Neuron (in vitro differentiated cells): ENCODE results near the gene HYAL2.
"Not testable (repeated sequence)": the region's sequence is repeated elsewhere in the genome, so short reads cannot be mapped to it uniquely, and the experiment has no call there.

Experiments used
- H2AFZ ChIP-seq: one replicate; pipeline ENCODE4 v1.6.1; 2013; ENCODE audit warnings: low read depth, mild to moderate bottlenecking, inconsistent platforms, low read length, moderate library complexity
- H3K27me3 ChIP-seq: one replicate; pipeline ENCODE4 v1.6.1; 2013; ENCODE audit warnings: low read length; ENCODE audit not compliant: insufficient read depth
- H3K36me3 ChIP-seq: one replicate; pipeline ENCODE4 v1.6.1; 2013; ENCODE audit warnings: low read length; ENCODE audit not compliant: insufficient read depth
- H3K4me1 ChIP-seq: one replicate; pipeline ENCODE4 v1.6.1; 2013; ENCODE audit warnings: low read length; ENCODE audit not compliant: insufficient read depth
- H3K4me3 ChIP-seq: 2 replicates; pipeline ENCODE4 v1.5.1; 2013; ENCODE audit warnings: mild to moderate bottlenecking, low read length, moderate library complexity
- H3K9me3 ChIP-seq: one replicate; pipeline ENCODE4 v1.6.1; 2013; ENCODE audit warnings: low read length

Gene HYAL2

GRCh38 chr3:50294089-50294488 lies 28.5 kb downstream of the HYAL2 start:
- Histone ChIP-seq H3K4me1 (peaks cover 21% of the 10 kb centered on the region), H3K9me3 (no peaks in the 10 kb centered on the region), H2AFZ (no peak overlapping the region), H3K4me3 (no peak overlapping the region), H3K36me3 (peaks cover 10% of the 10 kb centered on the region), H3K27me3 (no peaks in the 10 kb centered on the region)

- H3K9me3 ChIP-seq: no peaks in the 10 kb centered on the region
- peaks cover 18% of the 10 kb centered on the region for H3K36me3 ChIP-seq
- H2AFZ ChIP-seq: no peak overlapping the region
- H3K4me1 ChIP-seq: peaks cover 18% of the 10 kb centered on the region
- peak overlapping the region; percentile 51 for H3K4me3 ChIP-seq
- no peaks in the 10 kb centered on the region for H3K27me3 ChIP-seq
Observed at GRCh38 chr3:50293079-50293801, 29.3 kb downstream of the HYAL2 start.

GRCh38 chr3:50292159-50293078 lies 30.1 kb downstream of the HYAL2 start, which contains the start of gene IFRD2:
TSS of gene IFRD2 (minus strand) at chr3:50292429. CDS start at chr3:50292274, 155 bp downstream.
- no peaks in the 10 kb centered on the region for H3K27me3 ChIP-seq
- H3K4me3 ChIP-seq: peak within 1 kb of the TSS; percentile 93
- peaks cover 16% of the 10 kb centered on the region for H3K4me1 ChIP-seq
- H2AFZ ChIP-seq: no peak within 1 kb of the TSS
- peaks cover 25% of the 10 kb centered on the region for H3K36me3 ChIP-seq
- H3K9me3 ChIP-seq: no peaks in the 10 kb centered on the region

GRCh38 chr3:50290161-50290641 lies 32.3 kb downstream of the HYAL2 start:
- H3K36me3 ChIP-seq: peaks cover 32% of the 10 kb centered on the region
- no peaks in the 10 kb centered on the region for H3K9me3 ChIP-seq
- no peak overlapping the region for H3K4me3 ChIP-seq
- no peak overlapping the region for H2AFZ ChIP-seq
- H3K27me3 ChIP-seq: no peaks in the 10 kb centered on the region
- peaks cover 16% of the 10 kb centered on the region for H3K4me1 ChIP-seq

- H3K4me3 ChIP-seq: no peak overlapping the region
- H3K4me1 ChIP-seq: peaks cover 16% of the 10 kb centered on the region
- H3K27me3 ChIP-seq: no peaks in the 10 kb centered on the region
- H2AFZ ChIP-seq: no peak overlapping the region
- H3K9me3 ChIP-seq: no peaks in the 10 kb centered on the region
- H3K36me3 ChIP-seq: peaks cover 32% of the 10 kb centered on the region
Observed at GRCh38 chr3:50289130-50289529, 33.4 kb downstream of the HYAL2 start.

GRCh38 chr3:50288387-50289007 lies 34.0 kb downstream of the HYAL2 start:
- H3K27me3 ChIP-seq: no peaks in the 10 kb centered on the region
- no peak overlapping the region for H3K4me3 ChIP-seq
- no peaks in the 10 kb centered on the region for H3K9me3 ChIP-seq
- no peak overlapping the region for H2AFZ ChIP-seq
- H3K4me1 ChIP-seq: peaks cover 16% of the 10 kb centered on the region
- peaks cover 32% of the 10 kb centered on the region for H3K36me3 ChIP-seq

- Histone ChIP-seq H3K9me3 (no peaks in the 10 kb centered on the region), H3K36me3 (peaks cover 32% of the 10 kb centered on the region), H2AFZ (no peak overlapping the region), H3K4me3 (no peak overlapping the region), H3K27me3 (no peaks in the 10 kb centered on the region), H3K4me1 (peaks cover 9% of the 10 kb centered on the region)
Observed at GRCh38 chr3:50287262-50287661, 35.3 kb downstream of the HYAL2 start.

GRCh38 chr3:50286322-50287227 lies 36.0 kb downstream of the HYAL2 start:
- H3K36me3 ChIP-seq: peaks cover 32% of the 10 kb centered on the region

GRCh38 chr3:50284121-50284520 lies 38.4 kb downstream of the HYAL2 start:
- H3K9me3 ChIP-seq, H3K4me1 ChIP-seq, H2AFZ ChIP-seq, H3K27me3 ChIP-seq, H3K4me3 ChIP-seq: not testable (repeated sequence)
- peaks cover 23% of the 10 kb centered on the region for H3K36me3 ChIP-seq

More at GRCh38 chr3:50286322-50287227, 36.0 kb downstream of the HYAL2 start:
- Histone ChIP-seq H2AFZ (no peak overlapping the region), H3K9me3 (no peaks in the 10 kb centered on the region), H3K4me3 (no peak overlapping the region), H3K27me3 (no peaks in the 10 kb centered on the region), H3K4me1 (peaks cover 6% of the 10 kb centered on the region)

GRCh38 chr3:50279255-50280016 lies 43.1 kb downstream of the HYAL2 start:
- H3K4me1 ChIP-seq: no peaks in the 10 kb centered on the region
- no peaks in the 10 kb centered on the region for H3K9me3 ChIP-seq
- H2AFZ ChIP-seq: no peak overlapping the region
- H3K27me3 ChIP-seq: no peaks in the 10 kb centered on the region
- H3K4me3 ChIP-seq: no peak overlapping the region
- H3K36me3 ChIP-seq: no peaks in the 10 kb centered on the region

GRCh38 chr3:50278880-50279224 lies 43.7 kb downstream of the HYAL2 start, which contains the start of gene LSMEM2:
TSS of gene LSMEM2 (plus strand) at chr3:50279087. CDS start at chr3:50279114, 27 bp downstream.
- no peak within 1 kb of the TSS for H3K4me3 ChIP-seq
- H2AFZ ChIP-seq: no peak within 1 kb of the TSS
- H3K4me1 ChIP-seq: no peaks in the 10 kb centered on the region

More at GRCh38 chr3:50278880-50279224, 43.7 kb downstream of the HYAL2 start, which contains the start of gene LSMEM2:
- H3K27me3 ChIP-seq: no peaks in the 10 kb centered on the region
- H3K9me3 ChIP-seq: no peaks in the 10 kb centered on the region
- no peaks in the 10 kb centered on the region for H3K36me3 ChIP-seq
